NCI-H82 (cell line): ENCODE data around the gene SLC5A6.

Experiments
- DNase-seq: peaks from one replicate; lab custom pipeline; 2025; lab: John Stamatoyannopoulos, UW

SLC5A6 gene

GRCh38 chr2:27236626-27237025 is 24.6 kb upstream of the SLC5A6 start:
- no peak for DNase-seq

- DNase-seq: no peak
Observed at GRCh38 chr2:27236136-27236535, 24.1 kb upstream of the SLC5A6 start.

- no peak for DNase-seq
Observed at GRCh38 chr2:27233341-27233740, 21.3 kb upstream of the SLC5A6 start.

GRCh38 chr2:27231921-27232320 is 19.9 kb upstream of the SLC5A6 start:
- no peak for DNase-seq

- DNase-seq: no peak
Observed at GRCh38 chr2:27227501-27227900, 15.4 kb upstream of the SLC5A6 start.

GRCh38 chr2:27225526-27225925 is 13.5 kb upstream of the SLC5A6 start:
- no peak for DNase-seq

- DNase-seq: no peak
Observed at GRCh38 chr2:27223416-27223815, 11.3 kb upstream of the SLC5A6 start.

GRCh38 chr2:27222407-27222806 is 10.3 kb upstream of the SLC5A6 start:
- DNase-seq: no peak

- no peak for DNase-seq
Observed at GRCh38 chr2:27221166-27221565, 9.1 kb upstream of the SLC5A6 start.

- DNase-seq: no peak
Observed at GRCh38 chr2:27220091-27220490, 8.0 kb upstream of the SLC5A6 start.

GRCh38 chr2:27219091-27219490 is 7.0 kb upstream of the SLC5A6 start:
- peak; percentile 40 for DNase-seq

- DNase-seq: peak; percentile 40
Observed at GRCh38 chr2:27218614-27219013, 6.5 kb upstream of the SLC5A6 start.

GRCh38 chr2:27217173-27218121 is 5.4 kb upstream of the SLC5A6 start, which contains the start of gene CAD:
Gene CAD, plus strand, starts transcription at chr2:27217369. Its CDS starts 183 bp downstream, at chr2:27217552.
- DNase-seq: peak; percentile 93

GRCh38 chr2:27216416-27217137 is 4.5 kb upstream of the SLC5A6 start:
- no peak for DNase-seq

GRCh38 chr2:27214941-27215340 is 2.9 kb upstream of the SLC5A6 start:
- peak; percentile 26 for DNase-seq

- DNase-seq: peak; percentile 67
Observed at GRCh38 chr2:27212626-27213471, 781 bp upstream of the SLC5A6 start.

GRCh38 chr2:27211241-27211942 is 676 bp downstream of the SLC5A6 start:
- peak; percentile 72 for DNase-seq

GRCh38 chr2:27209621-27210401 is 2.3 kb downstream of the SLC5A6 start:
- no peak for DNase-seq

GRCh38 chr2:27208486-27209050 is 3.5 kb downstream of the SLC5A6 start:
- no peak for DNase-seq

- no peak for DNase-seq
Observed at GRCh38 chr2:27206346-27206745, 5.7 kb downstream of the SLC5A6 start.
